Vagina (tissue), 2 donors: ENCODE measurements around the gene CCDC180.

Experiments used
- POLR2A ChIP-seq, 2 donors: fragments of 450-650 bp; IDR thresholded peaks; one replicate each; pipeline ENCODE4 v1.6.1; 2017; ENCODE audit warnings: antibody characterized with exemption in 2 of 2, mild to moderate bottlenecking in 2 of 2, moderate library complexity in 2 of 2
- POLR2AphosphoS5 ChIP-seq, 2 donors: sonication (generic); formaldehyde crosslinking; IDR thresholded peaks; one replicate each; pipeline ENCODE4 v1.9.0; 2017; ENCODE audit warnings: antibody characterized with exemption in 2 of 2, mild to moderate bottlenecking in 2 of 2, low read depth in 1 of 2; ENCODE audit not compliant: insufficient read depth in 1 of 2
- TF ChIP-seq, protein P1 (sequence below), 3 experiments: fragments of 450-650 bp in 2 of 3; fragments of 200-600 bp in 1 of 3; sonication (generic) in 1 of 3; IDR thresholded peaks; one replicate each; pipeline ENCODE4 v1.5.1; 2017 to 2019; ENCODE audit warnings: antibody characterized with exemption in 3 of 3, mild to moderate bottlenecking in 2 of 3, moderate library complexity in 2 of 3

DNA sequence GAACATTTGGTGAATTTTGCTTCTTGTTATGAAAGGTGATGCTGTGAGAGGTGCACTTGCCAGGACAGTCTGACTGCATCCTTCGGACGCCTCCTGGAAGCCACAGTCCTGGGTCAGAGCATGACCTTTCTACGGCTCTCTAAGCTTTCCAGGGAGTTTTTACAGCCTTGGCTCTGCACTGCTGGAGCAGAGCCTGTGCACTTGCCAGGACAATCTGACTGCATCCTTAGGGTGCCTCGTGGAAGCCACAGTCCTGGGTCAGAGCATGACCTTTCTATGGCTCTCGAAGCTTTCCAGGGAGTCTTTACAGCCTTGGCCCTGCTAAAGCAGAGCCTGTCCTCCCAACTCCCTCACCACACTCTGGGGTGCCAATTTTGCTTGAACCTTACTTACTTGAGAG, 49.6 kb downstream of the CCDC180 start:
- TF ChIP-seq, protein P1, sequence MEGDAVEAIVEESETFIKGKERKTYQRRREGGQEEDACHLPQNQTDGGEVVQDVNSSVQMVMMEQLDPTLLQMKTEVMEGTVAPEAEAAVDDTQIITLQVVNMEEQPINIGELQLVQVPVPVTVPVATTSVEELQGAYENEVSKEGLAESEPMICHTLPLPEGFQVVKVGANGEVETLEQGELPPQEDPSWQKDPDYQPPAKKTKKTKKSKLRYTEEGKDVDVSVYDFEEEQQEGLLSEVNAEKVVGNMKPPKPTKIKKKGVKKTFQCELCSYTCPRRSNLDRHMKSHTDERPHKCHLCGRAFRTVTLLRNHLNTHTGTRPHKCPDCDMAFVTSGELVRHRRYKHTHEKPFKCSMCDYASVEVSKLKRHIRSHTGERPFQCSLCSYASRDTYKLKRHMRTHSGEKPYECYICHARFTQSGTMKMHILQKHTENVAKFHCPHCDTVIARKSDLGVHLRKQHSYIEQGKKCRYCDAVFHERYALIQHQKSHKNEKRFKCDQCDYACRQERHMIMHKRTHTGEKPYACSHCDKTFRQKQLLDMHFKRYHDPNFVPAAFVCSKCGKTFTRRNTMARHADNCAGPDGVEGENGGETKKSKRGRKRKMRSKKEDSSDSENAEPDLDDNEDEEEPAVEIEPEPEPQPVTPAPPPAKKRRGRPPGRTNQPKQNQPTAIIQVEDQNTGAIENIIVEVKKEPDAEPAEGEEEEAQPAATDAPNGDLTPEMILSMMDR (IDR thresholded peaks at IDR 0.05) = no peak
- TF ChIP-seq POLR2AphosphoS5 (IDR thresholded peaks at IDR 0.05; ENCODE audit: insufficient read depth in 1 of 2, low read depth in 1 of 2) (no peak), POLR2A (IDR thresholded peaks at IDR 0.05) (no peak)
